Activated effector memory CD4-positive, alpha-beta T cell treated with anti-CD3 and anti-CD28 coated beads, Interleukin-2, amount 50 U/mL, for 16 hours (primary cell): ENCODE measurements around the gene SLC9C1.

ENCODE experiments used
- DNase-seq: peaks from one replicate; pipeline ENCODE4 v3.0.0-alpha.2; 2020

The SLC9C1 gene

GRCh38 chr3:112101916-112102315 lies 192.1 kb downstream of the SLC9C1 start:
- DNase-seq = no peak

GRCh38 chr3:112097378-112097777 lies 196.6 kb downstream of the SLC9C1 start:
- DNase-seq = no peak

GRCh38 chr3:112096176-112096575 lies 197.8 kb downstream of the SLC9C1 start:
- no peak for DNase-seq

GRCh38 chr3:112095731-112096130 lies 198.3 kb downstream of the SLC9C1 start:
- DNase-seq = no peak

- no peak for DNase-seq
Observed at GRCh38 chr3:112093180-112093522, 200.9 kb downstream of the SLC9C1 start.

GRCh38 chr3:112092496-112093179 lies 201.4 kb downstream of the SLC9C1 start:
- no peak for DNase-seq

- DNase-seq = no peak
Observed at GRCh38 chr3:112090887-112091586, 203.0 kb downstream of the SLC9C1 start.
